ENCODE measurements around the gene NTMT2.
"Not testable (repeated sequence)": the region's sequence is repeated elsewhere in the genome, so short reads cannot be mapped to it uniquely, and the experiment has no call there.

Gene NTMT2

GRCh38 chr1:170162459-170163246 lies 16.9 kb downstream of the NTMT2 start:
- DNase-seq, result no peak

DNA sequence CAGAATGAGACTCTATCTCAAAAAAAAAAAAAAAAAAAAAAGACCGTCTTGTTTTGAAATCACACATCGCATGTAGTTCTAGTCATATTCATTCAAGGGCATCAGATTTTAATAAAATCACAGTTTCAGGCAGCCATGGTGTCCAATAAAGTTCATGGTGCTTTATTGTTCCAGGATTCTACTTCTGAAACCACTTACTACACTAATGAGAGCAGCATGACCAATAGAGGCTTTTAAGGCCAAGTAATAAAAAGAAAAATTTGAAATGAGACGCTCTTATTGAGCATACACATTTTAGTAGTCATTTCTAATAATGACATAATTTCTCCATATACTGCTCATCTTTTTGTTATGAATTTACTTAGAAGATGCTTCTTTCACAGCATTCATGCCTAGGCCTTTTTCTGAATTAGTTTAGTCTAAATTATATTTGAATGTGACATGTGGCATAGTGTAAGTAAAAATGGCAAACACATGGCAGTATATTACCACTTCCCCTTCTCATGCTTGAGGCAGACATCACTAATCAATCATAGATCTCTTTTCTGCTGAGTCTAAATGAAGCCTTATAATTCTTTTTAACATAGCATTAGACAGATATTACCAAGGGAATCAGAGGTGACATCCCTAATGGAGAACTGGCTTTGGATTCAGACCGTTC lies 18.5 kb downstream of the NTMT2 start:
- DNase-seq, result no peak

- no peak for DNase-seq
Observed at GRCh38 chr1:170166518-170167180, 20.9 kb downstream of the NTMT2 start.

- no peak for DNase-seq
Observed at GRCh38 chr1:170168265-170168664, 22.5 kb downstream of the NTMT2 start.

DNA sequence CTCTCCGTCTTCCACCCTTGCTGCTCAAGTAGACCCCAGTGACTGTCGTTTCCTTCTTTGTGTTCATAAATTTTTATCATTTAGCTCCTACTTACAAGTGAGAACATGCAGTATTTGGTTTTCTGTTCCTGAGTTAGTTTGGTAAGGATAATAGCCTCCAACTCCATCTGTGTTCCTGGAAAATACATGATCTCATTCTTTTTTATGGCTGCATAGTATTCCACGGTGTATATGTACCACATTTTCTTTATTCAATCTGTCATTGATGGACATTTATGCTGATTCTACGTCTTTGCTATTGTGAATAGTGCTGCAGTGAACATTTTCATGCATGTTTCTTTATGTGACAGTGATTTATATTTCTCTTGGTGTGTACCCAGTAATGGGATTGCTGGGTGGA lies 24.8 kb downstream of the NTMT2 start:
- not testable (repeated sequence) for DNase-seq

DNA sequence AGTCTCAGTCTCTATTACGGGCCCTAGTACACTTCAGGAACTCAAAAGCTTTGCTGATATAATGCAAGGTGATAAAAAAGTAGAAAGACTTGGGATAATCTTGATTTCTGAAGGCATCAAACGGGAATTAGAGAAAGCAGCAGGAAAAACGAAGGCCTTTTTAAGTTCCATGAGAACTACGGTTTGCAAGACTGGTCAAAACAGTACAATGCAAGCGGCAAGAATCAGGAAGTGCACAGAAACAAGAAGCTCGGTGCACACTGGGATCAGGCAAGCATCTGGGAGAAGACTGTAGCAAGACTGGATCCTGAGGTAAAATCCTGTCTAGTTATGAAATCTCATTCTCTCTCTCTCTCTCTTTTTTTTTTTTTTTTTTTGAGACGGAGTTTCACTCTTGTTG lies 28.6 kb downstream of the NTMT2 start:
- no peak for DNase-seq

DNA sequence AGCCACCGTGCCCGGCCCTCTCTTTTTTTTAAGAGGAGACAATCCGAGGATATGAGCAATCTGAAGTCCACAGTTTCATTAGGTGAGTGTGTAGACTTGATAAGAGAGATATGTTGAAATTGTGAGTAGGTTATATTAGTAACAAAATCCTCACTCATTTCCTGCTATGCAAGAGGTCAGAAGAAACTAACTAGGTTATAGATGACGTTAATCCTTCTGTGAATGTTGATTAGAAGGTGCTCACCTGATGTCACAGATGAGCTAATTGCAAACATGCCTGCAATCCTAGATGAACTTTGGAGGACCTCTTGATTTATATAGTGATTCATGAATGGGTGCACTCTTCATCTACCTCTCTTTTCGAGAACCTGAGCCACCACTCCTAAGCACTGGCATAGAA lies 29.3 kb downstream of the NTMT2 start:
- DNase-seq, result no peak

DNA sequence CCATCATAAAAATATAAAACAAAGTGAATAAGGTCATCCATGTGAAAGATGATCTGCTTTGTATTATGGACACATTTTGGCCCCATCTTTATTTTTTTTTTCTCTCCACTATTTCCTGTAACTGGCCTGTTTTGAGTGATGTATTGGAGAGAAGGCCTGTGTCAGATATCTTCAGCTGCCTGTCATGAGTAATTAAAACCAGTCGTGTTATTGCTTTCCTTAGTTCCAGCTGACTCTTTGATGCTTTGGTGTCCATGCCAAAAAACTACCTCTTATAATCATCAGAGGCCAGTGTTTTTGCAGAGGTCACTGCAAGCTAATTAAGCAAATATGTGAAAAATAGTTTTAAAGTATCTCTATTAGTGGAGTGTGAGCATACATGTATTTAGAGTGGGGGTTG lies 29.7 kb downstream of the NTMT2 start:
- DNase-seq, result no peak

GRCh38 chr1:170176772-170177171 lies 31.0 kb downstream of the NTMT2 start:
- DNase-seq, result no peak

DNA sequence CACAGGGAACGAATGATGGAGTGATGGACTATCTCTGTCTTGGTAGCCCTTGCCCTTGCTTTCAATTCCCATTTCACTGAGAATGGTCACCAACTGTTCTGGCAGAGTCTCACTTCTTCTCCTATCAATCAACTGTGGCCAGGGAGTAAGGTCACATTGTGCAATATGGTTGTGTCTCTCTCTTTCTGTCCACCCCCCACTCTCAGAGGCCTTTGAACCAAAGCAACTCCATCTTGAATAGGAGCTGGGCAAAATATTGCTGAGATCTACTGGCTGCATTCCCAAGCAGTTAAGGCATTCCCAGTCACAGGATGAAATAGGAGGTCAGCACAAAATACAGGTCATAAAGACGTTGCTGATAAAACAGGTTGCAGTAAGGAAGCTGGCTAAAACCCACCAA lies 36.7 kb downstream of the NTMT2 start:
- DNase-seq, result no peak

- DNase-seq, result no peak
Observed at GRCh38 chr1:170192546-170192945, 46.8 kb downstream of the NTMT2 start.

- DNase-seq, result no peak
Observed at GRCh38 chr1:170194451-170194850, 48.7 kb downstream of the NTMT2 start.

GRCh38 chr1:170196490-170197236 lies 50.9 kb downstream of the NTMT2 start:
- DNase-seq, result no peak

DNA sequence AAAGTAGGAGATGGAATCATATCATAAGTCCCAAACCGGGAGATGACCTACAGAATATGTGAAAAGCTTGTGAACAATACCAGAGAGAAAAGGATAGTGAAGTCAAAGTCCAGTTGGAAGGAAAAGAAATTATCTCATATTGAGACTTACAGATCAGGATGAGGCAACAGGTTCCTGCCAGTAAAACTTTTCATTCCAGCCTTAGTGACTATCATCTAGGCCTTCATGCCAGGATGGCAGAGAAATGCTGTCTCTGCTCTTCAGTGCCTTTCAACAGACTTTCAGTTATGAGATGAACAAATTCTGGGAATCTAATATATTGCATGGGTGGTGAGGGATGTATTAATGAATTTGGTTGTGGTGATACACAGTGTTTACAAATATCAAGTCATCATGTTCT lies 52.3 kb downstream of the NTMT2 start:
- no peak for DNase-seq

- no peak for DNase-seq
Observed at GRCh38 chr1:170198584-170198983, 52.8 kb downstream of the NTMT2 start.

DNA sequence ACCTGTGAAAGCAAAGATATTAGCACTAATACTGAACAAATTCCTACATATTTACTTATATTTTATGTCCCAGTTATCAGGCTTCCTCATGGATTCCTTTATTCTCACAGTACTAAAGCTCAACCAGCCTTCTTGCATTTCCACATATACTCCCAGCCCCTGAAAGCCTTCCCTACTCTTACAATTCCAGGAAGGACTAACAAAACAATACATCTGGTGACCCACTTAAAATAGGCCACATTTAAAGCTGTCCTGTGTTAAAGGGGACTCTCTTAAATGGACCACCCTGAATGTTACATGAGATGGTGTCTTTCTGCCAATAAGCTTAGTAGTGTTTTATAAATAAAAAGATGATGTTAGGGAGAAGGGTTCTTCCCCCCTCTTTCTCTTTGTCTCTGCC lies 54.4 kb downstream of the NTMT2 start:
- no peak for DNase-seq

DNA sequence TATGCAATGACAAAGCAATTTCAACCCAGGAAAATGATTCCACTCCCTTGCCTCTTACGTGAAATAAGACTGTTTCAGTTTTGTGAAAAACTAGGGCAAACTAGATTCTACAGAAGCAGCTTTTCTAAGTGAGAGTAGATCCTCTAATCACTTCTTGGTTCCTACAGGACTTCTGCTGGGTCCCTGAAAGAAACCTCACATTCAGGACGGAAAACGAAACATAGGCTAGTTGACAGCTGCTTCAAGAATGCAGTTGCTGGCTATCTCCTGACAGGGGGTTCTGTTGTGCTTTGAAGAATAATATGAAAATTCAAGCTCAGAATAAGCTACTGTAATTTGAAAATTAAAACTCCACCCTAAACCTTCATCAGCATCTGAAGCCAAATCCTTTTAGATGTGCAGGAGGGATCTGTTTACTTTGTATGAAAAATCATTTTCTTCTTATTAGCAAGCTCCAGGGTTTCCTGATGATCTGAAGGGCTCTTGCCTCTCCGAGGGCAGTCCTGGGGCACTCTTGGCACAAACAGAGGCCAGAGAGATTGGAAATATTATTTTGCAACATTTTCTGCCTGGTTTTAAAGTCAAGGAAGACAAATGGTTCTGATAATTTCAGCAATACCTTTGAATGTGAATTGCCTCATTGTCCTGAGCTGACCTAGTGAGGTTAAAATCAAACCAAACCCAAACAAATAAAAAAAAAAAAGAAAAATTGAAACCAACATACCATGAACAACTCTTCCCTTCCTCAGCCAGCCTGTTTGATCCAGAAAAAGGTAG lies 55.0 kb downstream of the NTMT2 start:
- DNase-seq, result no peak

GRCh38 chr1:170203693-170204092 lies 57.9 kb downstream of the NTMT2 start:
- no peak for DNase-seq

DNA sequence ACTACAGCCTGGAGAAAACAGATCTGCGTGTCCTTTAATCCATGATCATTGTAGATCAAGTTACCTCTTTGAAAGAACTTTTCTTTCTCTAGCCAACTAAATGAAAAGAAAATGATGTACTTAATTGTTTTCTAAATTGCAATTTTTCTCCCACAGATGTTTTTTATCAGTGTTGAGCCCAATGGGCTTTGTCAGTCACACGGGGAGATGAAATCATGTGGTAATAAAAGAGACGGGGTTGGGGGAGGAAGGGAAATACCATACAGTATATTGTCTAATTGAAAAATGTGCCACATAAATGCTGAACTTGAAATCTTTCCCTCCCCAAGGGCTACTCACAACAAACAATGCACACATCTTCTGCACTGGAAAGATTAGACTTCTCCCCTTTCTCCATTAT lies 58.4 kb downstream of the NTMT2 start:
- DNase-seq, result no peak

- DNase-seq, result no peak
Observed at GRCh38 chr1:170205301-170205700, 59.5 kb downstream of the NTMT2 start.

GRCh38 chr1:170209125-170209524 lies 63.4 kb downstream of the NTMT2 start:
- DNase-seq, result no peak

GRCh38 chr1:170210142-170210541 lies 64.4 kb downstream of the NTMT2 start:
- no peak for DNase-seq

DNA sequence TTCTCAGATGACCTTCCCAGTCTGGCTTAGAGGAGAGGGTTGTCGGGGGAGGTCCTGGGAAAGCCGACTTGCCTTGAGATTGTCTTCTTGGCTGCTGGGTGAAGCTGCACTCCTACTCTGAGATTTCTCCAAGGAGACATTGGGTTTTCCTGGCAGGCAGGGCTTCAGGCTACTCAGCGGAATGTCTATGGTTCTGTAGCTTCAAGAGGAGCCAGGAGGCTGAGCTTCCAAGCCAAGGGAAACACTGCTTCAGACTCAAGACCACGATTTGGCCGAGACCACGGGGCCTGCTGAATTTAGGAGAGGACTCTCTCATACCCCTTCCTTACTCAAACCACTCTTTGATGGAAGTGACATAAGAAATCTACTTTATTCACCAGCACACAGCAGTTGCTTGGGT lies 67.8 kb downstream of the NTMT2 start:
- DNase-seq, result no peak
